ENCODE data around the gene SPTBN1.

DNA sequence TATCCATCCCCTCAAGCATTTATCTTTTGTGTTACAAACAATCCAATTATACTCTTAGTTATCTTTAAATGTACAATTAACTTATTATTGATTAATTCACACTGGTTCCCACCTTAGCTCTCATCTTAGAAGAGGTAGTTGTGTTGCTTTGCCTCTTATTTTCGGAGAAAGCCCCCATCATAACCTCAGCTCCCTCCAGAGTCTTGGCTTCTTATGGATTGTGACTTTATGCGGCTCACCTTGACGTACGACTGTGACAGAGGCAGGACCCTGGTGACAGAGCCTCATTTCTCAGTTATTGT is 132.9 kb downstream of the SPTBN1 start:
- TF ChIP-seq, protein P1, sequence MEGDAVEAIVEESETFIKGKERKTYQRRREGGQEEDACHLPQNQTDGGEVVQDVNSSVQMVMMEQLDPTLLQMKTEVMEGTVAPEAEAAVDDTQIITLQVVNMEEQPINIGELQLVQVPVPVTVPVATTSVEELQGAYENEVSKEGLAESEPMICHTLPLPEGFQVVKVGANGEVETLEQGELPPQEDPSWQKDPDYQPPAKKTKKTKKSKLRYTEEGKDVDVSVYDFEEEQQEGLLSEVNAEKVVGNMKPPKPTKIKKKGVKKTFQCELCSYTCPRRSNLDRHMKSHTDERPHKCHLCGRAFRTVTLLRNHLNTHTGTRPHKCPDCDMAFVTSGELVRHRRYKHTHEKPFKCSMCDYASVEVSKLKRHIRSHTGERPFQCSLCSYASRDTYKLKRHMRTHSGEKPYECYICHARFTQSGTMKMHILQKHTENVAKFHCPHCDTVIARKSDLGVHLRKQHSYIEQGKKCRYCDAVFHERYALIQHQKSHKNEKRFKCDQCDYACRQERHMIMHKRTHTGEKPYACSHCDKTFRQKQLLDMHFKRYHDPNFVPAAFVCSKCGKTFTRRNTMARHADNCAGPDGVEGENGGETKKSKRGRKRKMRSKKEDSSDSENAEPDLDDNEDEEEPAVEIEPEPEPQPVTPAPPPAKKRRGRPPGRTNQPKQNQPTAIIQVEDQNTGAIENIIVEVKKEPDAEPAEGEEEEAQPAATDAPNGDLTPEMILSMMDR (conservative IDR thresholded peaks at IDR 0.05; ENCODE audit: low read length), result no peak
- no peak for TF ChIP-seq EZH2phosphoT487 (IDR thresholded peaks at IDR 0.05; ENCODE audit: borderline replicate concordance, low read depth, low read length)

All from OCI-LY7 (cell line).